Right kidney (tissue), 1 donor: Measurements from ENCODE around the gene ADAMTS16.

Source experiments
- DNase-seq: peaks from one replicate; pipeline ENCODE4 v3.0.0-alpha.2; 2016

The ADAMTS16 gene

DNA sequence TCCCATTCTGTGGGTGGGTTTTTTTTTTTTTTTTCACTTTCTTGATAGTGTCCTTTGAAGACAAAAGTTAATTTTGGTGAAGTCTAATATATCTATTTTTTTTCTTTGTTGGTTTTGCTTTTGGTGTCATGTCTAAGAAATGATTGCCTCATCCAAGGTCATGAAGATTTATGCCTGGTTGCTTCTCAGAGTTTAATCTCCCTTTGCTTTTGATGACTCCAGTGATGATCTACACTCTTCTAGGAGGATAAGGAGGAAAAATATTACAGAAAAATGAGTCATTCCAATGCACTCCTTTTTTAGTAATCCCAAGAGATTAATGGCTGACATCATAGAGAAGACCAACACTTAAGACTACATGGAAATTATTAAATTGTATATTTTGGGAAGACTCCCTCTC lies 202.7 kb downstream of the ADAMTS16 start:
- DNase-seq = no peak

DNA sequence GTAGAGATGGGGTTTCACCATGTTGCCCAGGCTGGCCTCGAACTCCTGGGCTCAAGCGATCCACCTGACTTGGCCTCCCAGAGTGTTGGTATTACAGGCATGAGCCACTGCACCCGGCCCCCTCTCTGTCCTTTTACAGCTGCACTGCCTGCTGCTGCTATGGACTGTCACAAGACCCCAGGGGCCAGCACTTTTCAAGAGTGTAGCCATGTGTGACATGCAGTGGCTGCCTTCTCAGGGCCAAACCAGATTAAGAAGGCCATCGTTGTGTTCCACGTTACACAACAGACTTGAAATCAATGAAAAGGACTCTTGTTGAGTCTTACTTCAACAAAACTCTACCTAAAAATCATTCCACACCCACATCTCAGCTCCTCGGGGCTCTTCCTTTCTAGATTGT lies 203.4 kb downstream of the ADAMTS16 start:
- DNase-seq = no peak

GRCh38 chr5:5344051-5344571 lies 204.0 kb downstream of the ADAMTS16 start:
- no peak for DNase-seq

- no peak for DNase-seq
These were observed 204.5 kb downstream of the ADAMTS16 start for GRCh38 chr5:5344606-5345005.

DNA sequence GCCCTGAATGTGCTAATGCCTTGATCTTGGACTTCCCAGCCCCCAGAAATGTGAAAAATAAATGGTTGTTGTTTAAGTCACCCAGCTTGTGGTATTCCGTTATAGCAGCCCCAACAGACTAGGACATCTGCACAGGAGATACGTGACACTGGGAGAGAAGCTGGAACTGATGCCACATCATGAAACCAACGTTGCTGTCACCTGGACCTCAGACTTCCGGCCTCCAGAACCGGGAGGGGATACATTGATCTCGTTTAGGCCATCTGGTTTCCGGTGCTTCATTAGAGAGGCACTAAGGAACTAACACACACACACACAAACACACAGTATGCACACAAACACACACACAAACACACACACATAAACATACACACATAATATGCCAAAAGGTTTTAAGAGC lies 207.3 kb downstream of the ADAMTS16 start:
- no peak for DNase-seq

DNA sequence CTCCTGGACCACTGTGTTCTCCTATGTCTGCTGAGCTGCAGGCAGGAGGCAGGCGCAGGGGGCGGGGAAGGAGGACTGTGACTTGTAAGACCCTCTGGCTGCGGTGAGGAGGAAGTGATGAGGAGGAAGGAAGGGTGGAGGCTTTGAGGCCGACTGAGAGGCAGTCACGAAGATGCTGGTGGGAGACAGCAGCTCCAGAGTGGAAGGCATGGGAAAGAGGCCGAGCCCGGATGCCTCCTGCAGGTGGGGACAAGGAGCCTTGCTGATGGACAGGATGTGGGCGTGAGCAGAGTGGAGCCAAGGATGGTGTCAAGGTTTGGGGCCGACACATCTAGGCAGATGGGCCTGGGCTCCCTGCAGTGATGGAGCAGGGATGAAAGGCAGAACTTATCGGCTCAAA lies 208.0 kb downstream of the ADAMTS16 start:
- no peak for DNase-seq

GRCh38 chr5:5348576-5348975 lies 208.4 kb downstream of the ADAMTS16 start:
- no peak for DNase-seq

DNA sequence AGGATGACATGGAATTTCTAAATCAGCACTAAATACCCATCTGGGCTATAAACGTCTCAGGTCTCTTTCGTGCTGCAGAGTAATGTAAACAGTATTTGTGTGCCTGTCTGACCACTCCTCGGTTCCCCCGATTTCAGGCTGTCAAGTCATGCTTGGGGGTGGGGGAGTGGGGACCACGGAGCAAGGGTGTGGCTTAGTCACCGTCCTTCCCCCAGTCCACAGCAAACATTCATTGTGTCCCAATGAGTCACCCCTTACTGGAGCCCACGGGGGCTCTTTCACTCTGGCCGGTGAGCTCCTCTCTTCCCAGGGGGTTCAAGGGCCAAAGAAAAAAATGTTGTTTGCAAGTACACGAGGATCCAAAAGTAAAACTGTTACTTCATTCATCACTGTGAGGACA lies 210.0 kb downstream of the ADAMTS16 start:
- no peak for DNase-seq

DNA sequence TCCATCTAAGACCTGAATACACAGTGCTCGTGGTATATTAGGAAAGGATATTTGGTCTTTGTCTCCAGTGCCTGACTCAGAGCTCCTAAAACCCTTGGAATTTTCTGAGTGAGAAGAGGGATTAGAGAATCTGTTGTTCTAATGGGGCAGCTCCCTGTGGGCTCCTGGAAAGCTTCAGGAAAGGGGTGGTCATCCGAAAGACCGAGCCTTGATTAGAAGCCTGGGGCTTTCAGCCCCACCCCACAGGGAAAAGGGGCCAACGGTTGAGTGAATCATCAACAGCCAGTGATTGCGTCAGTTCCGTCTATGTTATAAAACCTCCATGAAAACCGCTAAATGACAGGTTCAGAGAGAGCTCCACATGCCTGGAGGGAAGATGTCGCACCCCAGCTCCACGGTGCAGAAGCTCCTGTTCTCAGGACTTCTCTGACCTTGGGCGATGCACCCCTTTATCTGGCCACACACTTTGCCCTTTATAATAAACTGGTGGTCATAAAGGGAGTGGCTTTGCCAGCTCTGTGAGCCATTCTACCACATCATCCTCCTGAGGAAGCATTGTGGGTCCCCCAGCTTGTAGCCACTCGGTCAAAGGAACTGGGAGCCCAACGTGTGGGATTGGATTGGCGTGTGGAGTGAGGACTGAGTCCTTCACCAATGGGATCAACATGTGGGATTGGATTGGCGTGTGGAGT lies 211.3 kb downstream of the ADAMTS16 start:
- no peak for DNase-seq

GRCh38 chr5:5352675-5353074 lies 212.5 kb downstream of the ADAMTS16 start:
- no peak for DNase-seq

- no peak for DNase-seq
These were observed 213.6 kb downstream of the ADAMTS16 start for GRCh38 chr5:5353681-5354080.

GRCh38 chr5:5356765-5357164 lies 216.6 kb downstream of the ADAMTS16 start:
- no peak for DNase-seq

DNA sequence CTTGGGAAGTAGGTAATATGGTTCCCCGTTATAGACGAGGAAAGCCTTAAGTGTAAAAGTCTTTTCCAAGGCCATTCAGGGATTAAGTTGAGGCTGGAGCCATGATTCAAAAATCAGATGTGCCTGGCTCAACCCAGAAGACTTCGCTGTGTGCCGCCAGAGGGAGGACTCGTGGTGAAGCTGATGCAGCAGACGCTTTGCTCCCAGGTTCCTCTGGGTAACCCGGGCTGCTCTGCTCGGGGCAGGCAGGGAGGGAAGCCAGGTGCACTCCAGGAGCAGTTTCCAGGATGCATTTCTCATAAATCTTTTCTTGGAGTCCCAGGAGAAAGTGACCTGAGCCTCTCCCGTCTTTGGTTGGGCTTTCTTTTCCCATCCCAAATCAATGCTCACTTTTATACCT lies 219.5 kb downstream of the ADAMTS16 start:
- DNase-seq = no peak

DNA sequence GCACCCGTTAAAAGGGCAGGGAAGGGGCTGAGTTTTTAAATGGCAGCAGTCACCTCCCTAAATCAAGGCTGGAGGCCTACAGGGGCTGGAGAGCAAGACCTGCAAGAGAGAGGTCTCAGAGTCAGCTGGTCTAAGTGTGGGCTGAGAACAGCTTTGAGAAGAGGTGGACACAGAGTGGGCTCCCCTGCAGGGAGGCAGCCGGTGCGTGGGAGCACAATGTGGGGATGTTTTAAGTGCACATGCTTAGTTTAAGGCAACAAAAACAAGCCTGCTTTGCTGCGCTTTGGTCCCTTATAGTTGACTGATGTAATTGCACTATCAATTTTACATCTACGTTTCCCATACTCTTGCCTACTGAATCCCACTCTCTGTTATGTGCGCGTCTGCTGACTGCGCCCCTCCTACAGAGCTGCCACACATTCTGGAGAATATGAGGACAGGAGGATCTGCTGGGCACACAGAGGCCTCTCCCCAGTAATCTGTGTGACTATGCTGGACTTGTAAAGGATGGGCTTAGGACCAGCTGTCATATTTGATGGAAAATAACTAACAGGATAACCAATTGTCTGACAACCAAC lies 220.3 kb downstream of the ADAMTS16 start:
- no peak for DNase-seq

GRCh38 chr5:5360941-5361520 lies 220.9 kb downstream of the ADAMTS16 start:
- DNase-seq = no peak

DNA sequence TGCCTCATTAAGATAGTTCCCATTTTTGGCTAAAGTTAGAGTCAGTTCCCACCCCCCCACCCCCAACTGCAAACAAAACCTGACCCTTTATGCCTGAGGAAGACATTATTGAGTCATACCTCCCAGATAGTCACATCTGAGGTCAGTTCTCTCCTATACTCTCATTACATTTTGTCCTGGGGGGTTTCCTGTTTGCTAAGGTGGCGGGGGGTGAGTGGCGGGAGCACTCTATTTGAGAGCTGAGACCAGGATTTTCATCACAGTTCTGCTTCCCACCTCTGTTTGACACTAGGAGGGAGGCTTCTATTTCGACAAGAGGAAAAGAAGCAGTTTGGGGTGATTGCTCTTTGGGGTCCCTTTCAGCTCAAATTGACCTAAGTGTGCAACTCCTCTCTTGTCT lies 222.9 kb downstream of the ADAMTS16 start:
- no peak for DNase-seq

DNA sequence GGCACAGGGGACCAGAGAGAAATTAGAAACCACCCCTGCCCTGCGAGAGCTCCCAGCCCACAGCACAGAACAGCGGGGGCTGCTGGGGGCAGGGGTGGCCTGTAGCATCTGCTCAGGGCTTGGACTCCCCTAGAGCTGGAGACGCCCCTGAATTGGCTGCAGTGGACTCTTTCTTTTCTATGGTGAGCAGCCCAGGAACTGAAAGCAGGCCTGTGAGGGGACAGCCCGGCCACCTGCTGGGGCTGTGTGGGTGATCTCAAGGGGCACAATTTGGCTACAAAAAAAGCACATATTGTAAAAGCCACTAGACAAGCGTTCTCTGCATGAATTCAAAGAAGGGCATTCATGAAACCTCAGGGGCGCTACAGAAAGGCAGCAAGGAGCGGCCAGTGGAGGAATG lies 224.8 kb downstream of the ADAMTS16 start:
- no peak for DNase-seq

- DNase-seq = no peak
These were observed 227.6 kb downstream of the ADAMTS16 start for GRCh38 chr5:5367739-5368138.

- no peak for DNase-seq
These were observed 229.0 kb downstream of the ADAMTS16 start for GRCh38 chr5:5369051-5369605.
